KMS-11 (cell line): ENCODE results near the gene ZDHHC8.

Source experiments
- H2AFZ ChIP-seq: fragments of 200-600 bp; sonication (generic); 2 replicates; pipeline ENCODE4 v1.6.1; 2016; ENCODE audit warnings: antibody characterized with exemption, mixed run types, low read depth
- H3K27ac ChIP-seq: fragments of 200-600 bp; sonication (generic); 2 replicates; pipeline ENCODE4 v1.6.1; 2016; ENCODE audit warnings: mild to moderate bottlenecking, mixed run types
- H3K27me3 ChIP-seq: fragments of 200-600 bp; sonication (generic); 2 replicates; pipeline ENCODE4 v1.6.1; 2017; ENCODE audit warnings: mild to moderate bottlenecking, low read depth, mixed run types, moderate library complexity; ENCODE audit not compliant: insufficient read depth
- H3K36me3 ChIP-seq: fragments of 200-600 bp; sonication (generic); 2 replicates; pipeline ENCODE4 v1.6.1; 2017; ENCODE audit warnings: mild to moderate bottlenecking, mixed run types; ENCODE audit not compliant: insufficient read depth
- H3K4me1 ChIP-seq: fragments of 200-600 bp; sonication (generic); 2 replicates; pipeline ENCODE4 v1.6.1; 2016; ENCODE audit warnings: mild to moderate bottlenecking, low read depth, mixed run types; ENCODE audit not compliant: poor library complexity, severe bottlenecking
- H3K4me2 ChIP-seq: fragments of 200-600 bp; sonication (generic); 2 replicates; pipeline ENCODE4 v1.7.0; 2016; ENCODE audit warnings: mild to moderate bottlenecking, mixed run types
- H3K4me3 ChIP-seq: fragments of 200-600 bp; sonication (generic); IDR thresholded peaks from 2 replicates; pipeline ENCODE4 v1.6.1; 2017; ENCODE audit warnings: low read depth, low read length, mixed read lengths; ENCODE audit not compliant: insufficient read depth
- H3K79me2 ChIP-seq: fragments of 200-600 bp; sonication (generic); 2 replicates; pipeline ENCODE4 v1.6.1; 2016; ENCODE audit warnings: low read depth, mixed run types; ENCODE audit not compliant: insufficient read depth
- H3K9ac ChIP-seq: fragments of 200-600 bp; sonication (generic); 2 replicates; pipeline ENCODE4 v1.6.1; 2016; ENCODE audit warnings: mild to moderate bottlenecking, mixed run types
- H4K20me1 ChIP-seq: fragments of 200-600 bp; sonication (generic); 2 replicates; pipeline ENCODE4 v1.6.1; 2016; ENCODE audit warnings: mild to moderate bottlenecking, mixed run types; ENCODE audit not compliant: insufficient read depth
- CTCF ChIP-seq: fragments of 200-600 bp; sonication (generic); conservative IDR thresholded peaks from 2 replicates; pipeline ENCODE4 v1.6.1; 2017; ENCODE audit warnings: low read depth, mild to moderate bottlenecking, antibody characterized with exemption, low read length, moderate library complexity, mixed read lengths

ZDHHC8 gene

GRCh38 chr22:20113551-20114310, 17.9 kb upstream of the ZDHHC8 start:
- Histone ChIP-seq H3K27ac (no peak overlapping the region), H3K4me1 (peaks cover 9% of the 10 kb centered on the region), H3K4me3 (no peak overlapping the region), H3K36me3 (no peaks in the 10 kb centered on the region), H3K4me2 (no peak overlapping the region), H4K20me1 (no peaks in the 10 kb centered on the region), H3K9ac (no peak overlapping the region), H3K79me2 (peaks cover 34% of the 10 kb centered on the region), H2AFZ (no peak overlapping the region), H3K27me3 (no peaks in the 10 kb centered on the region)
- TF ChIP-seq CTCF: no peak

- peak overlapping the region; percentile 66; the same call in 1 of the 2 replicates for H3K4me2 ChIP-seq
- H3K36me3 ChIP-seq: peaks cover 3% of the 10 kb centered on the region; the same call in 1 of the 2 replicates
Observed at GRCh38 chr22:20114506-20115475, 16.8 kb upstream of the ZDHHC8 start.

GRCh38 chr22:20115691-20116375, 15.8 kb upstream of the ZDHHC8 start, which contains the start of gene RANBP1:
Gene RANBP1 (plus strand): TSS chr22:20116104. CDS start chr22:20116185, 81 bp downstream.
- Histone ChIP-seq H3K4me3 (no peak within 1 kb of the TSS), H3K79me2 (peaks cover 55% of the 10 kb centered on the region), H3K27me3 (no peaks in the 10 kb centered on the region), H2AFZ (peak within 1 kb of the TSS; percentile 60; the same call in 1 of the 2 replicates), H3K27ac (peak within 1 kb of the TSS; percentile 81), H3K4me2 (peak within 1 kb of the TSS; percentile 66), H3K36me3 (peaks cover 12% of the 10 kb centered on the region; the same call in 1 of the 2 replicates), H3K9ac (peak within 1 kb of the TSS; percentile 96), H4K20me1 (no peaks in the 10 kb centered on the region), H3K4me1 (peaks cover 30% of the 10 kb centered on the region)
- TF ChIP-seq CTCF: no peak

More at GRCh38 chr22:20114506-20115475, 16.8 kb upstream of the ZDHHC8 start:
- Histone ChIP-seq H3K79me2 (peaks cover 45% of the 10 kb centered on the region), H3K4me1 (peaks cover 20% of the 10 kb centered on the region), H3K4me3 (no peak overlapping the region), H3K27me3 (no peaks in the 10 kb centered on the region), H2AFZ (no peak overlapping the region), H3K27ac (no peak overlapping the region), H4K20me1 (no peaks in the 10 kb centered on the region), H3K9ac (no peak overlapping the region)
- TF ChIP-seq CTCF: no peak

- Histone ChIP-seq H3K36me3 (peaks cover 14% of the 10 kb centered on the region; the same call in 1 of the 2 replicates), H2AFZ (peak overlapping the region; percentile 60; the same call in 1 of the 2 replicates), H3K79me2 (peaks cover 62% of the 10 kb centered on the region)
Observed at GRCh38 chr22:20116376-20116950, 15.1 kb upstream of the ZDHHC8 start.

More at GRCh38 chr22:20116376-20116950, 15.1 kb upstream of the ZDHHC8 start:
- Histone ChIP-seq H3K4me3 (no peak overlapping the region), H3K4me1 (peaks cover 34% of the 10 kb centered on the region), H3K27me3 (no peaks in the 10 kb centered on the region), H3K9ac (peak overlapping the region; percentile 96), H3K4me2 (peak overlapping the region; percentile 66), H3K27ac (peak overlapping the region; percentile 81), H4K20me1 (no peaks in the 10 kb centered on the region)
- no peak for TF ChIP-seq CTCF
